ENCODE results near the gene NLRP1.

NLRP1 gene

GRCh38 chr17:5466295-5466694 is 118.0 kb downstream of the NLRP1 start:
- no peak for DNase-seq

GRCh38 chr17:5464717-5465507 is 119.4 kb downstream of the NLRP1 start:
- no peak for DNase-seq
